Neural cell (in vitro differentiated cells): Measurements from ENCODE around the gene ELMO1. TPM values are rescaled to one million over a fixed set of nuclear protein-coding genes. Genes with fewer than 3 reads are reported as not detected.

Experiments used
- H2AFZ ChIP-seq: fragments of 200-600, 300-800 bp; sonication (generic), shearing (Covaris generic); 2 replicates; pipeline ENCODE4 v1.6.0; 2014; ENCODE audit warnings: low read depth, mild to moderate bottlenecking, antibody characterized with exemption, low read length, moderate library complexity
- H3F3A ChIP-seq: fragments of 200-600 bp; shearing (Covaris generic); 2 replicates; pipeline ENCODE4 v1.6.1; 2016; ENCODE audit warnings: mild to moderate bottlenecking, moderate library complexity, mixed read lengths, antibody characterized with exemption, low read length; ENCODE audit not compliant: insufficient read depth, poor library complexity, severe bottlenecking
- H3K27ac ChIP-seq: fragments of 200-600, 300-800 bp; sonication (generic), shearing (Covaris generic); 2 replicates; pipeline ENCODE4 v1.5.1; 2014; ENCODE audit warnings: mild to moderate bottlenecking, low read length, moderate library complexity
- H3K27me3 ChIP-seq: fragments of 300-800, 200-600 bp; sonication (generic), shearing (Covaris generic); 2 replicates; pipeline ENCODE4 v1.6.0; 2014; ENCODE audit warnings: mild to moderate bottlenecking, low read depth, low read length, moderate library complexity; ENCODE audit not compliant: insufficient read depth
- H3K36me3 ChIP-seq: fragments of 300-800, 200-600 bp; sonication (generic), shearing (Covaris generic); 2 replicates; pipeline ENCODE4 v1.5.1; 2014; ENCODE audit warnings: mild to moderate bottlenecking, antibody characterized with exemption, low read length, moderate library complexity; ENCODE audit not compliant: insufficient read depth
- H3K4me2 ChIP-seq: fragments of 300-800, 200-600 bp; sonication (generic), shearing (Covaris generic); 2 replicates; pipeline ENCODE4 v1.6.0; 2014; ENCODE audit warnings: mild to moderate bottlenecking, low read length
- H3K4me3 ChIP-seq: fragments of 300-800, 200-600 bp; sonication (generic), shearing (Covaris generic); 2 replicates; pipeline ENCODE4 v1.5.1; 2014; ENCODE audit warnings: mild to moderate bottlenecking, low read length, moderate library complexity
- H3K79me2 ChIP-seq: fragments of 200-600 bp; shearing (Covaris generic); replicated peaks from 2 replicates; pipeline ENCODE4 v1.6.0; 2014; ENCODE audit warnings: mild to moderate bottlenecking, low read length, moderate library complexity; ENCODE audit not compliant: insufficient read depth
- H3K9ac ChIP-seq: fragments of 300-800, 200-600 bp; sonication (generic), shearing (Covaris generic); 2 replicates; pipeline ENCODE4 v1.6.1; 2016; ENCODE audit warnings: mild to moderate bottlenecking, low read length, mixed read lengths
- H3K9me2 ChIP-seq: fragments of 200-600 bp; shearing (Covaris generic); 2 replicates; pipeline ENCODE4 v1.6.1; 2016; ENCODE audit warnings: mild to moderate bottlenecking, low read length, mixed read lengths; ENCODE audit not compliant: insufficient read depth
- H3K9me3 ChIP-seq: fragments of 200-600, 300-800 bp; sonication (generic), shearing (Covaris generic); 2 replicates; pipeline ENCODE4 v1.6.1; 2016; ENCODE audit warnings: mild to moderate bottlenecking, mixed run types, low read length, moderate library complexity, mixed read lengths
- H4K20me1 ChIP-seq: fragments of 200-600 bp; shearing (Covaris generic); 2 replicates; pipeline ENCODE4 v1.6.1; 2016; ENCODE audit warnings: mild to moderate bottlenecking, mixed run types; ENCODE audit not compliant: insufficient read depth
- EP300 ChIP-seq: fragments of 450-650 bp; conservative IDR thresholded peaks from 2 replicates; pipeline ENCODE4 v1.6.1; 2014; ENCODE audit warnings: antibody characterized with exemption, mild to moderate bottlenecking, moderate library complexity; ENCODE audit not compliant: poor library complexity, severe bottlenecking
- EZH2 ChIP-seq: fragments of 200-600, 300-800 bp; shearing (Covaris generic), sonication (generic); IDR thresholded peaks from 2 replicates; pipeline ENCODE4 v1.6.1; 2014; ENCODE audit warnings: antibody characterized with exemption, low read length, borderline replicate concordance, mild to moderate bottlenecking; ENCODE audit not compliant: insufficient read depth, poor library complexity, severe bottlenecking
- MXI1 ChIP-seq: fragments of 450-650 bp; conservative IDR thresholded peaks from 2 replicates; pipeline ENCODE4 v1.6.1; 2014; ENCODE audit warnings: antibody characterized with exemption, mild to moderate bottlenecking; ENCODE audit not compliant: poor library complexity, severe bottlenecking
- POLR2AphosphoS5 ChIP-seq: IDR thresholded peaks from 2 replicates; pipeline ENCODE4 v1.6.1; 2012
- RAD21 ChIP-seq: fragments of 450-650 bp; conservative IDR thresholded peaks from 2 replicates; pipeline ENCODE4 v1.6.1; 2014; ENCODE audit warnings: antibody characterized with exemption, mild to moderate bottlenecking, moderate library complexity
- SMC3 ChIP-seq: fragments of 450-650 bp; conservative IDR thresholded peaks from 2 replicates; pipeline ENCODE4 v1.6.1; 2014; ENCODE audit warnings: antibody characterized with exemption, mild to moderate bottlenecking, moderate library complexity; ENCODE audit not compliant: poor library complexity
- TAF1 ChIP-seq: IDR thresholded peaks from 2 replicates; pipeline ENCODE4 v1.6.1; 2012; ENCODE audit warnings: low read depth
- polyA plus RNA-seq: library from polyadenylated mRNA; depleted of rRNA; stranded (reverse); fragments of >200 nt; gene quantifications from 2 replicates; pipeline ENCODE4 v1.2.3, GENCODE V29; 2014
- TF ChIP-seq, protein P1 (sequence below): IDR thresholded peaks from 2 replicates; pipeline ENCODE4 v1.6.1; 2012; ENCODE audit warnings: borderline replicate concordance
- TF ChIP-seq, protein P2 (sequence below): fragments of 450-650 bp; IDR thresholded peaks from 2 replicates; pipeline ENCODE4 v1.5.1; 2014; ENCODE audit warnings: antibody characterized with exemption, mild to moderate bottlenecking, moderate library complexity; ENCODE audit not compliant: poor library complexity, severe bottlenecking

The ELMO1 gene
- polyA plus RNA-seq, 1 donor from 2014 or later: 12.2 TPM

DNA sequence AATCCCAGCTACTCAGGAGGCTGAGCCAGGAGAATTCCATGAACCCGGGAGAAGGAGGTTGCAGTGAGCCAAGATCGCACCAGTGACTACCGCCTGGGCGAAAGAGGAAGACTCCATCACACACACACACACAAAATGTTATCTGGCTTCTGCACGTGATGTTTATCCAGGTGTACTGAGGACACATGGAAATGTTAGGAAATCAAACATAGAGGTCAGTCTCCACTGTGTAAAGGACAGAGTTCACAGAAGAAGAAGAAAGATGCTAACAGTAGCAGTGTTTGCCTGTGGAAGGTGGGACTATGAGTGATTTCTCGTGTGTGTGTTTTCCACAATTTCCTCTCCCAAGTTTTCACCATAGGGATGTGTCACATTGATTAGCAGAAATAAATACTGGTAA is 256.9 kb downstream of the ELMO1 start:
- no peak overlapping the region for H3K4me3 ChIP-seq
- TF ChIP-seq SMC3 (no peak), MXI1 (no peak)
- TF ChIP-seq, protein P1, sequence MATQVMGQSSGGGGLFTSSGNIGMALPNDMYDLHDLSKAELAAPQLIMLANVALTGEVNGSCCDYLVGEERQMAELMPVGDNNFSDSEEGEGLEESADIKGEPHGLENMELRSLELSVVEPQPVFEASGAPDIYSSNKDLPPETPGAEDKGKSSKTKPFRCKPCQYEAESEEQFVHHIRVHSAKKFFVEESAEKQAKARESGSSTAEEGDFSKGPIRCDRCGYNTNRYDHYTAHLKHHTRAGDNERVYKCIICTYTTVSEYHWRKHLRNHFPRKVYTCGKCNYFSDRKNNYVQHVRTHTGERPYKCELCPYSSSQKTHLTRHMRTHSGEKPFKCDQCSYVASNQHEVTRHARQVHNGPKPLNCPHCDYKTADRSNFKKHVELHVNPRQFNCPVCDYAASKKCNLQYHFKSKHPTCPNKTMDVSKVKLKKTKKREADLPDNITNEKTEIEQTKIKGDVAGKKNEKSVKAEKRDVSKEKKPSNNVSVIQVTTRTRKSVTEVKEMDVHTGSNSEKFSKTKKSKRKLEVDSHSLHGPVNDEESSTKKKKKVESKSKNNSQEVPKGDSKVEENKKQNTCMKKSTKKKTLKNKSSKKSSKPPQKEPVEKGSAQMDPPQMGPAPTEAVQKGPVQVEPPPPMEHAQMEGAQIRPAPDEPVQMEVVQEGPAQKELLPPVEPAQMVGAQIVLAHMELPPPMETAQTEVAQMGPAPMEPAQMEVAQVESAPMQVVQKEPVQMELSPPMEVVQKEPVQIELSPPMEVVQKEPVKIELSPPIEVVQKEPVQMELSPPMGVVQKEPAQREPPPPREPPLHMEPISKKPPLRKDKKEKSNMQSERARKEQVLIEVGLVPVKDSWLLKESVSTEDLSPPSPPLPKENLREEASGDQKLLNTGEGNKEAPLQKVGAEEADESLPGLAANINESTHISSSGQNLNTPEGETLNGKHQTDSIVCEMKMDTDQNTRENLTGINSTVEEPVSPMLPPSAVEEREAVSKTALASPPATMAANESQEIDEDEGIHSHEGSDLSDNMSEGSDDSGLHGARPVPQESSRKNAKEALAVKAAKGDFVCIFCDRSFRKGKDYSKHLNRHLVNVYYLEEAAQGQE: no peak
- TF ChIP-seq, protein P2, sequence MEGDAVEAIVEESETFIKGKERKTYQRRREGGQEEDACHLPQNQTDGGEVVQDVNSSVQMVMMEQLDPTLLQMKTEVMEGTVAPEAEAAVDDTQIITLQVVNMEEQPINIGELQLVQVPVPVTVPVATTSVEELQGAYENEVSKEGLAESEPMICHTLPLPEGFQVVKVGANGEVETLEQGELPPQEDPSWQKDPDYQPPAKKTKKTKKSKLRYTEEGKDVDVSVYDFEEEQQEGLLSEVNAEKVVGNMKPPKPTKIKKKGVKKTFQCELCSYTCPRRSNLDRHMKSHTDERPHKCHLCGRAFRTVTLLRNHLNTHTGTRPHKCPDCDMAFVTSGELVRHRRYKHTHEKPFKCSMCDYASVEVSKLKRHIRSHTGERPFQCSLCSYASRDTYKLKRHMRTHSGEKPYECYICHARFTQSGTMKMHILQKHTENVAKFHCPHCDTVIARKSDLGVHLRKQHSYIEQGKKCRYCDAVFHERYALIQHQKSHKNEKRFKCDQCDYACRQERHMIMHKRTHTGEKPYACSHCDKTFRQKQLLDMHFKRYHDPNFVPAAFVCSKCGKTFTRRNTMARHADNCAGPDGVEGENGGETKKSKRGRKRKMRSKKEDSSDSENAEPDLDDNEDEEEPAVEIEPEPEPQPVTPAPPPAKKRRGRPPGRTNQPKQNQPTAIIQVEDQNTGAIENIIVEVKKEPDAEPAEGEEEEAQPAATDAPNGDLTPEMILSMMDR: no peak
- H3K9me2 ChIP-seq: no peaks in the 10 kb centered on the region
- H3F3A ChIP-seq: no peaks in the 10 kb centered on the region
- H3K4me2 ChIP-seq: no peak overlapping the region
- no peaks in the 10 kb centered on the region for H3K9me3 ChIP-seq
- no peaks in the 10 kb centered on the region for H3K79me2 ChIP-seq
- no peak overlapping the region for H3K27ac ChIP-seq
- no peak overlapping the region for H2AFZ ChIP-seq
- H3K27me3 ChIP-seq: no peaks in the 10 kb centered on the region
- H3K9ac ChIP-seq: no peak overlapping the region
- H3K36me3 ChIP-seq: no peaks in the 10 kb centered on the region
- no peaks in the 10 kb centered on the region for H4K20me1 ChIP-seq

DNA sequence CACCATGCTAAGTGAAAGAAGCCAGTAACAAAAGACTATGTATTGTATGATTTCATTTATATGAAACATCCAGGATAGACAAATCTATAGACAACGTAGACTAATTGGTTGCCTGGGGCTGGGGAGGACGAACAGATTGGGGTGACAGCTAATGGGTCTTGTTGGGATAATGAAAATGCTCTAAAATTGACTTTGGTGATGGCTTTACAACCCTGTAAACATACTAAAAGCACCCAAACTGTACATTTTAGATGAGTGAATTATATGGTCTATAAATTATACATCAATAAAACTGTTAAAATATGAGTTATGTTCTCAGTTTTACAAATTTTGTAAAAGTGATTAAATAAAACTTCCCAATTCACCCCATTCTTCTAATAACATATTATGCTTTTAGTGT is 261.5 kb downstream of the ELMO1 start:
- Histone ChIP-seq H2AFZ (no peak overlapping the region), H3F3A (no peaks in the 10 kb centered on the region), H3K9ac (no peak overlapping the region), H3K9me2 (no peaks in the 10 kb centered on the region), H3K27me3 (no peaks in the 10 kb centered on the region), H3K9me3 (no peaks in the 10 kb centered on the region), H4K20me1 (no peaks in the 10 kb centered on the region), H3K27ac (no peak overlapping the region), H3K4me2 (no peak overlapping the region), H3K36me3 (no peaks in the 10 kb centered on the region), H3K4me3 (no peak overlapping the region), H3K79me2 (no peaks in the 10 kb centered on the region)
- TF ChIP-seq, protein P2: no peak
- TF ChIP-seq EZH2 (no peak), EP300 (no peak), TAF1 (no peak), MXI1 (no peak), RAD21 (no peak), POLR2AphosphoS5 (no peak), SMC3 (no peak)
- TF ChIP-seq, protein P1: no peak
